ENCODE data around the gene INPP5F.

DNA sequence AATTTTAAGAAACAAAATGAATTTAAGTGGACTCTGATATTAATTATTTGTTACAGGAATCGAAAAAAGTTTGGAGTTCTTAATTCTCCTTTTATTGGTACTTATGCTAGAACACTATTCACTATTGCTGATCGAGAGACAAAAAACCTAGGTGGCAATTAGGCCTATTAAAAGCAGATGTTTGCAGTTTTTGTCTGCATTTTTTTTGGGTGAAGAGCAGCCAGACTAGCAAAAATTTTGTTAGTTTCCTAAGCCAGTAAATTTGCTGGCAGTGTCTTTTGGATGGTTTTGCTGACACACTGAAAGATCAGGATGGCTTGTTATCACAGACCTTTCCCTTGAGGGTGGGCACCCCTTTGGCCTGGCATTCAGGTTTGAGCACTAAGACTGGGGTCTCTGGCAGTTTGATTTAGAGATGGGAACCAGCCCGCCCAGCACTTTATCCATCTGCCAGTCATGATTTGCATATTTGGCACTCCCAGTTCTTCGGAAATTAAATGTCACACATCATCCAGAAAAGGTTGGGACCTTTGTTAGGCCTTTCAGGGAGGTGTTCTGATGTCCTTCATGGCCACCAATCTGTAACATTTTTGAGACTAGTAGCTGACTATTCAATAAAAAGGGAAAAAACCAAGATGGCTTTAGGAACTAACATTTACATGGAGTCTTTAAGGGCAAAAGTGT is 57.3 kb downstream of the INPP5F start:
- no peak for TF ChIP-seq TBL1XR1 (IDR thresholded peaks at IDR 0.05; ENCODE audit: low read depth, low read length)
- no peak for TF ChIP-seq ZNF24 (IDR thresholded peaks at IDR 0.05)
- TF ChIP-seq, protein P1, sequence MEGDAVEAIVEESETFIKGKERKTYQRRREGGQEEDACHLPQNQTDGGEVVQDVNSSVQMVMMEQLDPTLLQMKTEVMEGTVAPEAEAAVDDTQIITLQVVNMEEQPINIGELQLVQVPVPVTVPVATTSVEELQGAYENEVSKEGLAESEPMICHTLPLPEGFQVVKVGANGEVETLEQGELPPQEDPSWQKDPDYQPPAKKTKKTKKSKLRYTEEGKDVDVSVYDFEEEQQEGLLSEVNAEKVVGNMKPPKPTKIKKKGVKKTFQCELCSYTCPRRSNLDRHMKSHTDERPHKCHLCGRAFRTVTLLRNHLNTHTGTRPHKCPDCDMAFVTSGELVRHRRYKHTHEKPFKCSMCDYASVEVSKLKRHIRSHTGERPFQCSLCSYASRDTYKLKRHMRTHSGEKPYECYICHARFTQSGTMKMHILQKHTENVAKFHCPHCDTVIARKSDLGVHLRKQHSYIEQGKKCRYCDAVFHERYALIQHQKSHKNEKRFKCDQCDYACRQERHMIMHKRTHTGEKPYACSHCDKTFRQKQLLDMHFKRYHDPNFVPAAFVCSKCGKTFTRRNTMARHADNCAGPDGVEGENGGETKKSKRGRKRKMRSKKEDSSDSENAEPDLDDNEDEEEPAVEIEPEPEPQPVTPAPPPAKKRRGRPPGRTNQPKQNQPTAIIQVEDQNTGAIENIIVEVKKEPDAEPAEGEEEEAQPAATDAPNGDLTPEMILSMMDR (IDR thresholded peaks at IDR 0.05 in 2 of 3, conservative IDR thresholded peaks at IDR 0.05 in 1 of 3; ENCODE audit: control insufficient read depth in 2 of 3, extremely low read depth in 1 of 3, insufficient read depth in 1 of 3, low read depth in 3 of 3, low read length in 3 of 3): no peak
- TF ChIP-seq, protein P2, sequence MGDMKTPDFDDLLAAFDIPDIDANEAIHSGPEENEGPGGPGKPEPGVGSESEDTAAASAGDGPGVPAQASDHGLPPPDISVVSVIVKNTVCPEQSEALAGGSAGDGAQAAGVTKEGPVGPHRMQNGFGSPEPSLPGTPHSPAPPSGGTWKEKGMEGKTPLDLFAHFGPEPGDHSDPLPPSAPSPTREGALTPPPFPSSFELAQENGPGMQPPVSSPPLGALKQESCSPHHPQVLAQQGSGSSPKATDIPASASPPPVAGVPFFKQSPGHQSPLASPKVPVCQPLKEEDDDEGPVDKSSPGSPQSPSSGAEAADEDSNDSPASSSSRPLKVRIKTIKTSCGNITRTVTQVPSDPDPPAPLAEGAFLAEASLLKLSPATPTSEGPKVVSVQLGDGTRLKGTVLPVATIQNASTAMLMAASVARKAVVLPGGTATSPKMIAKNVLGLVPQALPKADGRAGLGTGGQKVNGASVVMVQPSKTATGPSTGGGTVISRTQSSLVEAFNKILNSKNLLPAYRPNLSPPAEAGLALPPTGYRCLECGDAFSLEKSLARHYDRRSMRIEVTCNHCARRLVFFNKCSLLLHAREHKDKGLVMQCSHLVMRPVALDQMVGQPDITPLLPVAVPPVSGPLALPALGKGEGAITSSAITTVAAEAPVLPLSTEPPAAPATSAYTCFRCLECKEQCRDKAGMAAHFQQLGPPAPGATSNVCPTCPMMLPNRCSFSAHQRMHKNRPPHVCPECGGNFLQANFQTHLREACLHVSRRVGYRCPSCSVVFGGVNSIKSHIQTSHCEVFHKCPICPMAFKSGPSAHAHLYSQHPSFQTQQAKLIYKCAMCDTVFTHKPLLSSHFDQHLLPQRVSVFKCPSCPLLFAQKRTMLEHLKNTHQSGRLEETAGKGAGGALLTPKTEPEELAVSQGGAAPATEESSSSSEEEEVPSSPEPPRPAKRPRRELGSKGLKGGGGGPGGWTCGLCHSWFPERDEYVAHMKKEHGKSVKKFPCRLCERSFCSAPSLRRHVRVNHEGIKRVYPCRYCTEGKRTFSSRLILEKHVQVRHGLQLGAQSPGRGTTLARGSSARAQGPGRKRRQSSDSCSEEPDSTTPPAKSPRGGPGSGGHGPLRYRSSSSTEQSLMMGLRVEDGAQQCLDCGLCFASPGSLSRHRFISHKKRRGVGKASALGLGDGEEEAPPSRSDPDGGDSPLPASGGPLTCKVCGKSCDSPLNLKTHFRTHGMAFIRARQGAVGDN (IDR thresholded peaks at IDR 0.05): no peak
- no peak for TF ChIP-seq BCL11A (IDR thresholded peaks at IDR 0.05; ENCODE audit: low read depth, low read length)
- no peak for TF ChIP-seq NRF1 (conservative IDR thresholded peaks at IDR 0.05; ENCODE audit: low read depth, low read length)
- TF ChIP-seq POLR2A (IDR thresholded peaks at IDR 0.05; ENCODE audit: low read depth, low read length): no peak
- no peak for TF ChIP-seq MYB (IDR thresholded peaks at IDR 0.05; ENCODE audit: borderline replicate concordance, low read depth, low read length)
- TF ChIP-seq CHD4 (IDR thresholded peaks at IDR 0.05): no peak
